ENCODE data around the gene CD84.
A peak's percentile ranks its signal among the peaks of the same experiment; 100 is the strongest.
"Not testable (repeated sequence)": the region's sequence is repeated elsewhere in the genome, so short reads cannot be mapped to it uniquely, and the experiment has no call there.

CD84 gene

DNA sequence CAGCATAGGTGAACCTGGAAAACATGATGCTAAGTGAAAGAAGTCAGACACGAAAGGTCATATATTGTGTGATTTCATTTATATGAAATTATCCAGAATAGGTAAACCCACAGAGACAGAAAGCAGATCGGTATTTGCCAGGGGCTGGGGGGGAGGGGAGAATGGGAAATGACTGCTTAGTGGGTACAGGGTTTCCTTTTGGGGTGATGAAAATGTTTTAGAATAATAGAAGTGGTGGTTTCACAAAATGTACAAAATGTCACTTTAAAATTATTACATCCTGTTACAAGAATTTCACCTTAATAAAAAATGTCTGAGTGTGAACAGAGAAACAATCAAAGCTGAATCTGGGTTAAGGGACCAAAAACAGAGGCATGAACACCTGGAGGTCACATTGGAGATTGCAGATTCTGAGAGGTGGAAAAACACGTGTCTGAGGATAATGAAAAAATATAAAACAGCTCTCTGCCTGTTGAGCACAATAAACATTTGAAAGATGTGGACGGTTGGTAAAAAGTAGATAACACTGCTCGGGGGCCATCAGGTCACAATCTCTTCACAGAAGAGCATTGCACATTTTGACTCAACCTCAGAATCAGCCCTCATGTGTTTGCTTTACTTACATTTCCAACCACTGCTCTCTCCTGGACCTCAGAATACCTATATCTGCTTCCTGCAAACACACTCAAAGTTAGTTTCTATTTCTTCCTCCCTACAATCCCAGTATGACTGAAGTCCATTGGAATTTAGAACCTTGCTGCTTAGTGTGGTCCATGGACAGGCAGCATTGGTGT lies 59.5 kb downstream of the CD84 start:
- DNase-seq, result no peak

DNA sequence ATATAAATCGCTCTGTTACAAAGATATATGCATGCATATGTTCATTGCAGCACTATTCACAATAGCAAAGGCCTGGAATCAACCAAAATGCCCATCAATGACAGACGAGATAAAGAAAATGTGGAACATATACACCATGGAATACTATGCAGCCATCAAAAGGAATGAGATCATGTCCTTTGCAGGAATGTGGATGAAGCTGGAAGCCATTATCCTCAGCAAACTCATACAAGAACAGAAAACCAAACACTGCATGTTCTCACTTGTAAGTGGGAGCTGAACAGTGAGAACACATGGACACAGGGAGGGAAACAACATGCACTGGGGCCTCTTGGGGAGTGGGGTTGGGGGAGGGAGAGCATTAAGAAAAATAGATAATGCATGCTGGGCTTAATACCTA lies 61.8 kb downstream of the CD84 start:
- DNase-seq, result not testable (repeated sequence)

DNA sequence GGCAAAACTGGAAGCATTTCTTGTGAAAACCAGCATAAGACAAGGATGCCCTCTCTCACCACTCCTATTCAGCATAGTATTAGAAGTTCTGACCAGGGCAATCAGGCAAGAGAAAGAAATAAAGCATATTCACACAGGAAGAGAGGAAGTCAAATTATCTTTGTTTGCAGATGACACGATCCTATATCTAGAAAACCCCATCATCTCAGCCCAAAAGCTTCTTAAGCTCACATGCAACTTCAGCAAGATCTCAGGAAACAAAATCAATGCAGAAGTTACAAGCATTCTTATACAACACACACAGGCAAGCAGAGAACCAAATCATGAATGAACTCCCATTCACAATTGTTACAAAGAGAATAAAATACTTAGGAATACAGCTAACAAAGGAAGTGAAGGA lies 63.4 kb downstream of the CD84 start:
- not testable (repeated sequence) for DNase-seq

DNA sequence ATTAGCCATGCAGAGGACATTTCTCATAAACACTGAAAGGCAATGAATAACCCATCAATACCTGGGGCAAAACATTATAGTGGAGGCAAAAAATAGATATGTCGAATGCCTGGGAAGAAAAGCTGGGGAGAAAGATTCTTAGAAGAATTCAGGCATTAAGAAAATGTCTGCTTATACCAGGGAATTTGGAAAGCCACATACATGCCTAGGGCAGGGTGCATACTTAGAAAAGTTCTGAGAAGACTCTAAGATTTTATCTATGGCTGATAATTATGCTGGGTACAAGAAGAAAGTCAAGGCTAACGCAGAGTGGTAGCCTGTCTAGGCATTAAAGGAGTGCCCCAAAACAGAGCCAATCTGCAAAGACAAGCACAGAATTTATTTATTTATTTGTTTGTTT lies 74.6 kb downstream of the CD84 start:
- DNase-seq, result no peak

DNA sequence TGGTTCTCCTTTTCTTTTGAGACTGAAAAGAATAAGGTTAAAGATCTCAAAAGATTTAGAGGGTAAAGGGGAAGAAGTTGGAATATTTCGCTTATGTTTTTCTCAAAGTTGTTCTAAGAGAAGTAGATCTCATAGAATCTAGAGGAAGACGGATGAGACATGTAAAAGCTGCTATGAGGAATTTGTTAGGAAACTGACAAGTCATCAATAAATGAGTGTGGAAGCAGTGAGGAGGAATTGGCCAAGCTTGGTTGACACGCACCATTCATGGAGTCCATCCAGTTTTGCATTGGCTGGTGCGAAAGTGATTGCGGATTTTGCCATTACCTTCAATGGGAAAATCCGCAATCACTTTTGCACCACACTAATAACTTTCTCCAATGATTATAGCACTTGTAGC lies 76.2 kb downstream of the CD84 start:
- no peak for DNase-seq

DNA sequence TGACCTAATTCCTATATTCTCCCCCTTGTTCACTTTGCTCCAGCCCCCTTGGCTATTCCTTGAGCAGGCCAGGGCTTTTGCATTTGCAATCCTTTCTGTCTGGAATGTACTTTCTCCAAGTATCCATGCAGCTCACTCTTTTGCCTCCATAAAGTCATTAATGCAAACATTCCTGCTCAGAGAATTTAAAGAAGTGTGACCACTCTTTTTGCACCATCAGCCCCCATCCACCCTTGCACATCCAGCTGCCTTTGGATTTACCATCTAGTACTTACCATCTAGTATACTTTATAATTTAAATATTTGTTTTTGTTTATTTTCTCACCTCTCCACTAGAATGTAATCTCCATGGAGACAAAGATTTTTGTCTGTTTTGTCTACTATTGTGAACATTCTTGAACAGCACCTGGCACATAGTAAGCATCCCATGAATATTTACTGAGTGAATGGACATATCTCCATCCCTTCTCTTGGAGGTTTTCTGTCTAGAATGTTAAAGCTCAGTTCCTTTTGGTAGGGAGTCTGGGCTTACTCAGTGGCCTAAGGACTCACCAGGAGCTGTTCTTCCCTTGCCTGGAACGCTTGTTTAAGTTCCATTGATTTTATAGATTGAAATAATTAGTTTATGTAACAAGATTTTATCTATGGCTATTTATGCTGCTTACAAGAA lies 78.8 kb downstream of the CD84 start:
- DNase-seq, result no peak

DNA sequence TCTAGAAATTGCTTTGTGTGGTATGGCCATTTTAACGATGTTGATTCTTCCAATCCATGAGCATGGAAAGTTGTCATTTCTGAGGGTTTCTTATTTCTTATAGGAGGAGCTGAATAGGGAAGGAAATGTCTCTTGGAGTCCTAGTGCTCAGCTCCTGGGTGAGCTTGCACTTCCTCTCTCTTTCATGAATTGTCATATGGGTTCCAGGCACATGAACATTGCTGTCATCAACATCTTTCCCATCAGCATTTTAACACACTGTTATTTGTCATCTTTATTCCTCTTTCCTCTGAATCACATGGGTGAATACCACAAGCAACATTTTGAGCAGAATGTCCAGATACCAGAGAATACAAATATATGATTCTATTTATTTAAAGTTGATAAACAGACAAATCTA lies 79.7 kb downstream of the CD84 start:
- peak in 1 of 58 donors; percentile 3 for DNase-seq

DNA sequence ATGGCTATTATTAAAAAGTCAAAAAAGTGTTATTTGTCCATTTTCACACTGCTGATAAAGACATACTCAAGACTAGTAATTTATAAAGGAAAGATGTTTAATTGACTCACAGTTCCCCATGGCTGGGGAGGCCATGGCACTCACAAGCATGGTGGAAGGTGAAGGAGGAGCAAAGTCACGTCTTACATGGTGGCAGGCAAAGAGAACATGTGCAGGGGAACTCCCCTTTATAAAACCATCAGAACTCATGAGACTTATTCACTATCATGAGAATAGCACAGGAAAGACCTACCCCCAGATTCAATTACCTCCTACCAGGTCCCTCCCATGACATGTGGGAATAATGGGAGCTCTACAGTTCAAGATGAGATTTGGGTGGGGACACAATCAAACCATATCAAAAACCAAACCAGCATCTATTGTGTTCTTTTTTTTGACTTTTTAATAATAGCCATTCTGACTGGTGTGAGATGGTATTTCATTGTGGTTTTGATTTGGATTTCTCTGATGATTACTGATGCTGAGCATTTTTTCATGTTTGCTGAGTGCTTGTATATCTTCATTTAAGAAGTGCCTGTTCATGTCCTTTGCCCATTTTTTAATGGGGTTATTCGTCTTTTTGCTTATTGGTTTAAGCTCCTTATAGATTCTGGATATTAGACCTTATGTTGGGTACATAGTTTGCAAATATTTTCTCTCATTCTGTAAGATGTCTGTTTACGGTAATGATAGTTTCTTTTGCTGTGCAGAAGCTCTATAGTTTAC lies 80.8 kb downstream of the CD84 start:
- not testable (repeated sequence) for DNase-seq

DNA sequence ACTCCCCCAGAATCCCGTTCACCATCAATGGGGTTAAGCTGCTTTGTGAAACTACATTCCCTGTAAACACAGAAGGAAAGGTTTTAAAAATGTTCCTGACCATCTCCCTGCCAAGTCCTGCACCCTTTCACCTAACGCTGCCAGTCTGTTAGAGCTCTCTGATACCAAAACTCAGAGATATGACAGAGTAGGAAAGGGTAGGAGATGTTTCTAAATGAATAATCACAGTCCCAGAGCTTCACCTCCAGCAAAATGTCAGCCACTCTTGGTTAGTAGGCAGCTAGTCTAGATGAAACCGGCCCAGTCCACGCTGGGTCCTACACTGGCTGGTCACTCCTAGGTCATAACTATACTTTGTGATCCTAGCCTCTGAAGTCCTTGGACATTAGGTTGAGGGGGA lies 83.0 kb downstream of the CD84 start:
- no peak for DNase-seq

DNA sequence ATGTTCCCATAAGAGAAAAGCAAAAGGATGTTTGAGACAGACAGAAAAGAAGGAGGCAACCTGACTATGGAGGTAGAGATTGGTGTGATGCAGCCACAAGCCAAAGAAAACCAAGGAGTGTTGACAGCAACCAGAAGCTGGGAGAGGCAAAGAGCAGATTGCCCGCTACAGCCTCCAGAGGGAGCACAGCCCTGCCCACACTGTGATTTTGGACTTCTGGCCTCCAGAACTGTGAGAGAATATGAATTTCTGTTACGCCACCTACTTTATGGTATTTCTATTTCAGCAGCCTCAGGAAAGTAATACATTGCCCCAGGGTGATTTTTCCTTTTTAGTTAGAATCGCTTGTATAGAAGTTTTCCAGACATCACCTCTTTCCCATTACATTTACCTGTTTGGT lies 84.7 kb downstream of the CD84 start:
- no peak for DNase-seq

DNA sequence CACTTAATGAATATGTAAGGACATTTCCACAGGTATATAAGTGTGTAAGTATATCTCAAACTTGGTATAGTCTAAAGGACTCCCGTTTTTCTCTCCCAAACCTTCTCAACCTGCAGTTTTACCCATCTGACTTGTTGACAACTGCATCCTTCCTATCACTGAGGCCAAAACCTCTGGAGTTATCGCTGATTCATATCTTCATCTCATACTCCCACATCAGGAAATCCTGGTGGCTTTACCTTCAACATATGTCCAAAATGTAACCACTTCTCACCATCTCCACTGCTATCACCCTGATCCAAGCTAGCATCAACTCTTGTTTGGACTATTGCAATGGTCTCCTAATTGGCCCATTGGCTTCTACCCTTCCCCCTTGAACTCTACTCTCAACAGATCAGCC lies 86.7 kb downstream of the CD84 start:
- no peak for DNase-seq

DNA sequence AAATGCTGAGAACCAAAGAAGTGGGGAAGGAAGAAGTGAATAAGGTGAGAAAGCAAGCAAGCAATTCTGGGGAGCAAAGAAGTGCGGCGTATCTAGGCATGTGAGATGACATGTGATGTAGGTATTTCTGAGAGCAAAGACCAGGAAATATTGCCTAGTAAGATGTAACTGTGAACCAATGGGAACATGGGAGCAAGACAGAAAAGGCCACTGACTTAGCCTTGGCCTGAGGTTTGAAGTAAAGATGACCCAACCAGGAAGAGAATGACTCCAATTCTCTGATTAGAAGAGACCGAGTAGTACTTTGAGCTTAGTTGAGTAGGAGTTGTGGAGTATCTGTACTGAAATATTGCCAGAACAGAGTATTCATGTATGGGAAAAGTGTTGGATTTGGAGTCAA lies 87.3 kb downstream of the CD84 start:
- DNase-seq, result no peak

All from anterior cingulate cortex (tissue), 58 donors.